ENCODE data around the gene GATA1.

- no peak for TF ChIP-seq SMC3 (IDR thresholded peaks at IDR 0.05)
- TF ChIP-seq POLR2A (IDR thresholded peaks at IDR 0.05; ENCODE audit: low read length), result no peak
- no peak for TF ChIP-seq EP300 (IDR thresholded peaks at IDR 0.05)
- TF ChIP-seq MAX (IDR thresholded peaks at IDR 0.05), result no peak
- no peak for TF ChIP-seq TP53 (CRISPR knock-in tag; IDR thresholded peaks at IDR 0.05)
These were observed 1.7 kb upstream of the GATA1 start for GRCh38 chrX:48784726-48785125.
